Measurements from ENCODE around the gene CTTNBP2. TPM values are rescaled to one million over a fixed set of nuclear protein-coding genes. Genes with fewer than 3 reads are reported as not detected.

CTTNBP2 gene
- total and polyA plus RNA-seq, 8 donors: 3.0 to 22.2 (median 19.2) TPM

GRCh38 chr7:117692338-117692737, 180.9 kb downstream of the CTTNBP2 start:
- no peak for TF ChIP-seq CTCF (IDR thresholded peaks at IDR 0.05)
- no peaks in the 10 kb centered on the region for H3K4me1 ChIP-seq
- intact Hi-C loops (cut with DNase I): no loop called here
- no peak for ATAC-seq
- no peaks in the 10 kb centered on the region for H3K27me3 ChIP-seq
- H3K27ac ChIP-seq: no peak overlapping the region
- DNase-seq: no peak
- no peak overlapping the region for H3K4me3 ChIP-seq
- no peaks in the 10 kb centered on the region for H3K36me3 ChIP-seq
- no peaks in the 10 kb centered on the region for H3K9me3 ChIP-seq

- ATAC-seq (no peak), DNase-seq (no peak)
- intact Hi-C loops (cut with DNase I): no loop called here
- Histone ChIP-seq H3K4me1 (no peaks in the 10 kb centered on the region), H3K27me3 (no peaks in the 10 kb centered on the region), H3K36me3 (no peaks in the 10 kb centered on the region), H3K4me3 (no peak overlapping the region), H3K27ac (no peak overlapping the region), H3K9me3 (no peaks in the 10 kb centered on the region)
- no peak for TF ChIP-seq CTCF (IDR thresholded peaks at IDR 0.05)
Observed at GRCh38 chr7:117690147-117690546, 183.1 kb downstream of the CTTNBP2 start.

GRCh38 chr7:117689406-117689805, 183.8 kb downstream of the CTTNBP2 start:
- no peaks in the 10 kb centered on the region for H3K27me3 ChIP-seq
- no peaks in the 10 kb centered on the region for H3K9me3 ChIP-seq
- H3K36me3 ChIP-seq: no peaks in the 10 kb centered on the region
- DNase-seq: no peak
- H3K27ac ChIP-seq: no peak overlapping the region
- H3K4me3 ChIP-seq: no peak overlapping the region
- no peak for TF ChIP-seq CTCF (IDR thresholded peaks at IDR 0.05)
- H3K4me1 ChIP-seq: no peaks in the 10 kb centered on the region
- intact Hi-C loops (cut with DNase I): no loop called here
- no peak for ATAC-seq

GRCh38 chr7:117688126-117688525, 185.1 kb downstream of the CTTNBP2 start:
- Histone ChIP-seq H3K9me3 (no peaks in the 10 kb centered on the region), H3K36me3 (no peaks in the 10 kb centered on the region), H3K4me3 (no peak overlapping the region), H3K27ac (no peak overlapping the region), H3K27me3 (no peaks in the 10 kb centered on the region), H3K4me1 (no peaks in the 10 kb centered on the region)
- no peak for ATAC-seq
- intact Hi-C loops (cut with DNase I): no loop called here
- DNase-seq: no peak
- no peak for TF ChIP-seq CTCF (IDR thresholded peaks at IDR 0.05)

GRCh38 chr7:117686311-117686935, 186.8 kb downstream of the CTTNBP2 start:
- H3K36me3 ChIP-seq: no peaks in the 10 kb centered on the region
- no peaks in the 10 kb centered on the region for H3K9me3 ChIP-seq
- no peaks in the 10 kb centered on the region for H3K4me1 ChIP-seq
- no peaks in the 10 kb centered on the region for H3K27me3 ChIP-seq
- no peak for TF ChIP-seq CTCF (IDR thresholded peaks at IDR 0.05)
- no peak overlapping the region for H3K4me3 ChIP-seq
- no peak overlapping the region for H3K27ac ChIP-seq
- ATAC-seq (no peak), DNase-seq (no peak)
- intact Hi-C loops (cut with DNase I): no loop called here
